GM12801 (cell line): ENCODE results near the gene BRI3BP.

Source experiments
- CTCF ChIP-seq: IDR thresholded peaks from one replicate; pipeline ENCODE4 v1.5.1; 2011; ENCODE audit warnings: control low read depth; ENCODE audit not compliant: insufficient read length; ENCODE audit errors: extremely low read depth

Gene BRI3BP

GRCh38 chr12:125072496-125072895 lies 79.1 kb downstream of the BRI3BP start:
- no peak for TF ChIP-seq CTCF

GRCh38 chr12:125076103-125076502 lies 82.7 kb downstream of the BRI3BP start:
- no peak for TF ChIP-seq CTCF

- no peak for TF ChIP-seq CTCF
Observed at GRCh38 chr12:125079084-125079483, 85.6 kb downstream of the BRI3BP start.

- no peak for TF ChIP-seq CTCF
Observed at GRCh38 chr12:125079648-125080645, 86.5 kb downstream of the BRI3BP start.
